ENCODE data around the gene SSTR1. TPM values are rescaled to one million over a fixed set of nuclear protein-coding genes. Genes with fewer than 3 reads are reported as not detected.

The SSTR1 gene
- total and polyA plus RNA-seq, 2 of the 13 experiments (the other 11 are each of a cell fraction or from before 2014, with no cell fraction given) = 0.04 TPM

- no peak overlapping the region for H3K4me2 ChIP-seq (ENCODE audit: low read depth, low read length)
- in situ Hi-C loops (cut with HindIII; ENCODE audit: extremely low pct_ligation_motif_present, low pct_unique_long_range_greater_than_20kb) = no loop called here
- CTCF ChIA-PET (ENCODE audit: low intra/inter-chr PET ratio, low total read pairs) = no interaction called here
- no peak overlapping the region for H3K4me3 ChIP-seq (replicated peaks in 1 of 3; ENCODE audit: insufficient read depth in 1 of 3, low read depth in 2 of 3, low read length in 3 of 3)
- H3K9me3 ChIP-seq (ENCODE audit: low read length) = no peaks in the 10 kb centered on the region
- no peaks in the 10 kb centered on the region for H3K36me3 ChIP-seq (replicated peaks in 1 of 2; ENCODE audit: control insufficient read depth in 1 of 2, insufficient read depth in 2 of 2, low read length in 2 of 2)
- no peaks in the 10 kb centered on the region for H3K27me3 ChIP-seq (ENCODE audit: control insufficient read depth in 1 of 2, insufficient read depth in 2 of 2, low read length in 2 of 2)
- ATAC-seq (peak; percentile 32; the same call in 2 of the 3 replicates), FAIRE-seq (no peak), DNase-seq (ENCODE audit: low spot score) (no peak)
- WGBS (ENCODE audit: low lambda C conversion rate) = 21% methylated on average over 9 of the region's 9 CpGs
- no peaks in the 10 kb centered on the region for H4K20me1 ChIP-seq (ENCODE audit: insufficient read depth, low read length)
- POLR2A ChIA-PET = no interaction called here
- no TSS peak for BruUV-seq (replicated peaks)
- H3K9ac ChIP-seq (ENCODE audit: insufficient read depth, low read depth, low read length) = no peak overlapping the region
- H3K27ac ChIP-seq (ENCODE audit: extremely low read length, insufficient read depth, low read length) = no peak overlapping the region
- intact Hi-C loops (cut with micrococcal nuclease; ENCODE audit: unreplicated experiment) = loop anchor here (5.0 kb wide), 1 partner anchor 492 kb away; no protein-coding TSS in a partner anchor
- H3K4me1 ChIP-seq (ENCODE audit: insufficient read depth, low read length) = no peaks in the 10 kb centered on the region
- no peaks in the 10 kb centered on the region for H3K79me2 ChIP-seq (ENCODE audit: insufficient read depth, low read length)
- TF ChIP-seq ELF3 (CRISPR knock-in tag; IDR thresholded peaks at IDR 0.05) (no peak), ZSCAN25 (CRISPR knock-in tag; IDR thresholded peaks at IDR 0.05) (no peak), ZNF616 (CRISPR knock-in tag; IDR thresholded peaks at IDR 0.05; ENCODE audit: low read depth) (no peak), NFYB (CRISPR knock-in tag; IDR thresholded peaks at IDR 0.05) (no peak), ZSCAN30 (CRISPR knock-in tag; IDR thresholded peaks at IDR 0.05) (no peak), ZSCAN9 (CRISPR knock-in tag; IDR thresholded peaks at IDR 0.05; ENCODE audit: borderline replicate concordance) (no peak), ASH2L (IDR thresholded peaks at IDR 0.05; ENCODE audit: insufficient read length, low read depth, low read length) (no peak), NFE2L2 (IDR thresholded peaks at IDR 0.05; ENCODE audit: low read length) (no peak), NFYC (CRISPR knock-in tag; IDR thresholded peaks at IDR 0.05) (no peak), CREB1 (IDR thresholded peaks at IDR 0.05) (no peak), CREB1 (CRISPR knock-in tag; IDR thresholded peaks at IDR 0.05) (no peak), ZNF788 (CRISPR knock-in tag; IDR thresholded peaks at IDR 0.05; ENCODE audit: borderline replicate concordance) (no peak), ZNF329 (CRISPR knock-in tag; IDR thresholded peaks at IDR 0.05; ENCODE audit: low read depth) (no peak), TBX3 (IDR thresholded peaks at IDR 0.05; ENCODE audit: borderline replicate concordance) (no peak), CAMTA2 (CRISPR knock-in tag; IDR thresholded peaks at IDR 0.05; ENCODE audit: borderline replicate concordance) (no peak), ZKSCAN5 (CRISPR knock-in tag; IDR thresholded peaks at IDR 0.05) (no peak)
- H2AFZ ChIP-seq (ENCODE audit: low read length) = no peak overlapping the region
These were observed 8.6 kb upstream of the SSTR1 start for GRCh38 chr14:38199076-38199475.

All from HepG2 (cell line).